GM19452 (cell line): ENCODE data around the gene HUS1.
"Not testable (repeated sequence)": the region's sequence is repeated elsewhere in the genome, so short reads cannot be mapped to it uniquely, and the experiment has no call there.

ENCODE experiments used
- ATAC-seq: cut with Tn5 transposase; IDR thresholded peaks from one replicate; pipeline ENCODE4 v1.9.1; 2021; ENCODE audit not compliant: unreplicated experiment

HUS1 gene

GRCh38 chr7:47979145-47979831 lies at the start of gene HUS1:
HUS1 (minus strand) TSS chr7:47979615; CDS start chr7:47979519, 96 bp downstream.
- peak; percentile 98 for ATAC-seq

GRCh38 chr7:48028938-48029337 lies 49.5 kb upstream of the HUS1 start, which contains the start of gene SUN3:
SUN3 (minus strand) TSS chr7:48029107; CDS start chr7:48028938, 169 bp downstream.
- ATAC-seq, result no peak

- ATAC-seq, result no peak
Measured at GRCh38 chr7:48025624-48026023, 46.2 kb upstream of the HUS1 start.

- ATAC-seq, result no peak
Measured at GRCh38 chr7:48017674-48018073, 38.3 kb upstream of the HUS1 start.

- ATAC-seq, result no peak
Measured at GRCh38 chr7:48016641-48017040, 37.2 kb upstream of the HUS1 start.

GRCh38 chr7:48011951-48012350 lies 32.5 kb upstream of the HUS1 start:
- ATAC-seq, result no peak

- ATAC-seq, result no peak
Measured at GRCh38 chr7:48011323-48011722, 31.9 kb upstream of the HUS1 start.

- ATAC-seq, result no peak
Measured at GRCh38 chr7:48009954-48010353, 30.5 kb upstream of the HUS1 start.

GRCh38 chr7:48009257-48009656 lies 29.8 kb upstream of the HUS1 start:
- no peak for ATAC-seq

- ATAC-seq, result no peak
Measured at GRCh38 chr7:48006866-48007265, 27.5 kb upstream of the HUS1 start.

- ATAC-seq, result no peak
Measured at GRCh38 chr7:48004638-48005037, 25.2 kb upstream of the HUS1 start.

- ATAC-seq, result no peak
Measured at GRCh38 chr7:48004032-48004431, 24.6 kb upstream of the HUS1 start.

GRCh38 chr7:48000164-48000563 lies 20.7 kb upstream of the HUS1 start:
- ATAC-seq, result not testable (repeated sequence)

- no peak for ATAC-seq
Measured at GRCh38 chr7:47999413-47999812, 20.0 kb upstream of the HUS1 start.

GRCh38 chr7:47992446-47992845 lies 13.0 kb upstream of the HUS1 start:
- ATAC-seq, result no peak

GRCh38 chr7:47991741-47992311 lies 12.4 kb upstream of the HUS1 start:
- ATAC-seq, result peak; percentile 99

- no peak for ATAC-seq
Measured at GRCh38 chr7:47991270-47991669, 11.9 kb upstream of the HUS1 start.

- no peak for ATAC-seq
Measured at GRCh38 chr7:47990592-47990991, 11.2 kb upstream of the HUS1 start.

GRCh38 chr7:47989607-47990400 lies 10.4 kb upstream of the HUS1 start:
- ATAC-seq, result not testable (repeated sequence)

- no peak for ATAC-seq
Measured at GRCh38 chr7:47988496-47989386, 9.3 kb upstream of the HUS1 start.

GRCh38 chr7:47982610-47983009 lies 3.2 kb upstream of the HUS1 start:
- no peak for ATAC-seq
